Mesothelial cell of epicardium (in vitro differentiated cells): ENCODE results near the gene SLC16A6. TPM values are rescaled to one million over a fixed set of nuclear protein-coding genes. Genes with fewer than 3 reads are reported as not detected.

ENCODE experiments used
- DNase-seq, 2 experiments: peaks; one replicate each; pipeline ENCODE4 v3.0.0; 2021; ENCODE audit warnings: low spot score in 2 of 2; ENCODE audit not compliant: unreplicated experiment in 2 of 2
- H3K27ac Mint-ChIP-seq: 2 replicates; pipeline ENCODE4 v1.8.0; 2021; ENCODE audit warnings: mixed read lengths
- H3K27me3 Mint-ChIP-seq: 2 replicates; pipeline ENCODE4 v1.8.0; 2021; ENCODE audit warnings: low read depth, mixed read lengths
- H3K36me3 Mint-ChIP-seq: 2 replicates; pipeline ENCODE4 v1.8.0; 2021; ENCODE audit warnings: mixed read lengths
- H3K4me1 Mint-ChIP-seq: 2 replicates; pipeline ENCODE4 v1.8.0; 2021; ENCODE audit warnings: mixed read lengths
- H3K4me3 Mint-ChIP-seq: 2 replicates; pipeline ENCODE4 v1.8.0; 2021; ENCODE audit warnings: mild to moderate bottlenecking, moderate library complexity, mixed read lengths
- H3K9me3 Mint-ChIP-seq: 2 replicates; pipeline ENCODE4 v1.8.0; 2021; ENCODE audit warnings: mixed read lengths
- CTCF ChIP-seq: fragments of 200-600 bp; sonication (generic); IDR thresholded peaks from one replicate; pipeline ENCODE4 v1.5.0; 2021; ENCODE audit warnings: antibody characterized with exemption; ENCODE audit not compliant: unreplicated experiment
- total RNA-seq: library from RNA; stranded (reverse); gene quantifications from 3 replicates; pipeline ENCODE4 v1.2.1, GENCODE V29; 2021

The SLC16A6 gene
- total RNA-seq, 1 donor from 2014 or later: 1.3 TPM

- DNase-seq: peak; percentile 66 to 82
- Mint-ChIP-seq H3K4me1 (peaks cover 14% of the 10 kb centered on the region), H3K36me3 (no peaks in the 10 kb centered on the region), H3K27ac (peak overlapping the region; percentile 64), H3K27me3 (peaks cover 43% of the 10 kb centered on the region), H3K4me3 (peak overlapping the region; percentile 73), H3K9me3 (no peaks in the 10 kb centered on the region)
- no peak for TF ChIP-seq CTCF
Observed at GRCh38 chr17:68291836-68292688, 1.1 kb upstream of the SLC16A6 start.

GRCh38 chr17:68290268-68290954, 516 bp downstream of the SLC16A6 start:
- Mint-ChIP-seq H3K27ac (no peak overlapping the region), H3K9me3 (no peaks in the 10 kb centered on the region)

GRCh38 chr17:68289936-68290267, 1.0 kb downstream of the SLC16A6 start:
- Mint-ChIP-seq H3K4me1 (peaks cover 14% of the 10 kb centered on the region), H3K9me3 (no peaks in the 10 kb centered on the region), H3K27ac (no peak overlapping the region), H3K27me3 (peaks cover 43% of the 10 kb centered on the region), H3K4me3 (peak overlapping the region; percentile 78), H3K36me3 (no peaks in the 10 kb centered on the region)
- TF ChIP-seq CTCF: no peak
- DNase-seq: no peak

More at GRCh38 chr17:68290268-68290954, 516 bp downstream of the SLC16A6 start:
- DNase-seq: peak in 1 of 2 experiments; percentile 41
- no peak for TF ChIP-seq CTCF
- H3K27me3 Mint-ChIP-seq: peaks cover 43% of the 10 kb centered on the region
- H3K36me3 Mint-ChIP-seq: no peaks in the 10 kb centered on the region
- peaks cover 14% of the 10 kb centered on the region for H3K4me1 Mint-ChIP-seq
- H3K4me3 Mint-ChIP-seq: peak overlapping the region; percentile 78

GRCh38 chr17:68289473-68289872, 1.5 kb downstream of the SLC16A6 start:
- peak overlapping the region; percentile 78 for H3K4me3 Mint-ChIP-seq
- no peaks in the 10 kb centered on the region for H3K9me3 Mint-ChIP-seq
- peaks cover 14% of the 10 kb centered on the region for H3K4me1 Mint-ChIP-seq
- H3K36me3 Mint-ChIP-seq: no peaks in the 10 kb centered on the region
- no peak for TF ChIP-seq CTCF
- H3K27me3 Mint-ChIP-seq: peaks cover 41% of the 10 kb centered on the region
- DNase-seq: no peak
- H3K27ac Mint-ChIP-seq: no peak overlapping the region

GRCh38 chr17:68288804-68289203, 2.1 kb downstream of the SLC16A6 start:
- no peak for TF ChIP-seq CTCF
- no peaks in the 10 kb centered on the region for H3K36me3 Mint-ChIP-seq
- peaks cover 14% of the 10 kb centered on the region for H3K4me1 Mint-ChIP-seq
- DNase-seq: no peak
- no peak overlapping the region for H3K4me3 Mint-ChIP-seq
- no peaks in the 10 kb centered on the region for H3K9me3 Mint-ChIP-seq
- H3K27me3 Mint-ChIP-seq: peaks cover 35% of the 10 kb centered on the region
- H3K27ac Mint-ChIP-seq: no peak overlapping the region
